ENCODE results near the gene PCDHGC5.

The PCDHGC5 gene
- 0 to 0.11 (median 0) reads per million in 3 experiments for total RNA-seq

DNA sequence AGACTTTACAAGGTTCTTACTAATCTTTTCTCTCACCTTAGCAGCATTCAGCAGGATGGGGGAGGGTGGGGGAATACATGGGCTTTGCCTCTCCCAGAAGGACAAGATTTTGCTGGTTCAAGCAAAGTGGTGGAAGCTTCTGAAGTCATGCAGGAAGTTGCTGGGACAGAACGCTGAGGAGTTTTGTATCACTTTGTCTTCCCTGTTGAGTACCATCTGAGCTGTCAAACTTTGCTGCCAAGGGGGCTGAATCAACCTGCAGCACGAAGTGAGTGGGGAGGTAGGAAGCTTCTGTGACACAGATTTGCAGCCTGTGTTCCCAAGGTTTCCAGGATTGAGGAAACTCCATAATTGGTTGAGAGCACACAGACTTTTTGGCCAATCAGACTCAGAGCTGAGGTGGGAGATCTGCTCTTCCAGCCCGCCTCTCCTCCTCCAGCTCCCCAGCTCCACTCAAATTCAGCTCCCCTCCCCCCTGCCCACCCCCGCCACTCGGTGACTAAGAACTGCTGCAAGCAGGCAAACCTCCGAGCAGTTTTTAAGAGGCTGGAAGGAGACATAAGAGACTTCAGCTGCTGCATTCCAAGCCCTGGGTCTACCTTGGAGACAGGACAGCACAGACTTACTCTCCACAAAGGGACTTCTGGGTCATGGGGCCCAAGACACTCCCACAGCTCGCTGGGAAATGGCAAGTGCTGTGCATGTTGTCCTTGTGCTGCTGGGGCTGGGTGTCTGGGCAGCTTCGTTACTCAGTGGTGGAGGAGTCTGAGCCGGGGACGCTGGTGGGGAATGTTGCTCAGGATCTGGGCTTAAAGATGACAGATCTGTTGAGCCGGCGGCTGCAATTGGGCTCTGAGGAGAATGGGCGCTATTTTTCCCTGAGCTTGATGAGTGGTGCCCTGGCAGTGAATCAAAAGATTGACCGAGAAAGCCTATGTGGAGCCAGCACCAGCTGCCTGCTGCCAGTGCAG lies at the start of gene PCDHGC5:
Gene PCDHGC5 (plus strand): TSS at position 491 of the 971 bp plus-strand sequence. CDS start 160 bp downstream, at position 651.
- no peak for DNase-seq

GRCh38 chr5:141439411-141440141 lies 49.3 kb upstream of the PCDHGC5 start:
- no peak for DNase-seq

- DNase-seq = no peak
These were observed 48.5 kb upstream of the PCDHGC5 start for GRCh38 chr5:141440341-141440740.

DNA sequence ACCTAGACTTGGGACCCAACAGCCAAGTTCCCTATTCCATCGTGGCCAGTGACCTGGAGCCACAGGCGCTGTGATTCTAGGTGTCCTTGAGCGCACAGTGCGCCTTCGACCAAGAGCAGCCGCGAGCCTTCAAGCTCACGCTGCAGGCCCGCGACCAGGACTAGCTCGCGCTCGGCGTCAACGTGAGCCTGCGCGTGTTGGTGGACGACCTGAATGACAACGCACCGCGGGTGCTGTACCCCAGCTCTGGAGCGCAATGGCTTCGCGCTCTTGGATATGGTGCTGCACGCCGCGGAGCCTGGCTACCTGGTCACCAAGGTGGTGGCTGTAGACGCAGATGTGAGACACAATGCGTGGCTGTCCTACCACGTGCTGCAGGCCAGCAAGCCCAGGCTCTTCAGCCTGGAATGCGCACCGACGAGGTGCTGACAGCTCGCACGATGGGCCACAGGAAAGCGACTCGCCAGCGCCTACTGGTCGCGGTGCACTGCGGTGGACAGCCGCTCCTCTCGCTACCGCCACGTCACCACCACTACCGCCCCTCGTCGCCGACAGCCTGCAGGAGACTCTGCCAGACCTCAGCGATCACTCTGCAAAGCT lies 47.2 kb upstream of the PCDHGC5 start:
- DNase-seq = no peak

DNA sequence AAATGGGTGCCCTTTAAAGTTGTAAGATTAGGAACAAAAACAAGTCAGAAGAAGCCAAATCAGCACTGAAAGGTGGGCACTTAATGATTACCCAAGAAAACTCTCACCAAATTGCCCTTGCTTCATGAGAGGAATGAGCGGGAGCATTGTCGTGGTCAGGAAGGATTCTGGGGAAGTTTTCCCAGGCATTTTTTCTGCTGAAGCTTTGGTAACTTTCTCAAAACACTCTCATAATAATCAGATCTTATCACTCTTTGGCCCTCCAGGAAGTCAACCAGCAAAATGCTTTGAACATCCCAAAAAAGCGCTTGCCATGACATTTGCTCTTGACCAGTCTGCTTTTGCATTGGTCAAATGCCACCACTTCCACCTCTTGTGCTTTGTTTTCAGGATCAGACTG lies 23.5 kb upstream of the PCDHGC5 start:
- DNase-seq = no peak

DNA sequence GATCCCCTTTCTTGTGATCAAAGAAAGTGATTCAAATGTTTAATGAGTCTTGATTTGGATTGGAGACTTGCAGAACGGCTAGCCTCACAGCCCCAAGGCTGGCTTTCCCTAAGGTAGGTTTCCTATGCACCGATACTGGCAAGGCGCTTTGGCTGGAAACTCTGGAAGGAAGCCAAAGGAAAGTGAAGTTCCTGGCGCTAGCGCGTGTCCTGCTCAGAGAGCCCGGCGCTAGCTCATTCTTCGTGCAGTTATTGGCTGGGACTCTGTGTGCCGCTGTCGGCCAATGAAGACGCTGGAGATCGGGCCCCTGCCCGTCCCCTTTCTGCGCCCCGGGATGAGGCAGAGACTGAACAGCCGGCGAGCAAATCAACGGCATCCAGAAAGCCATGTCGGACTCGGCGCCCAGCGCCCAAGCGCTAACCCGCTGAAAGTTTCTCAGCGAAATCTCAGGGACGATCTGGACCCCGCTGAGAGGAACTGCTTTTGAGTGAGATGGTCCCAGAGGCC lies 13.2 kb upstream of the PCDHGC5 start, which contains the start of gene PCDHGC3:
Gene PCDHGC3 (plus strand): TSS at position 342 of the 507 bp plus-strand sequence. CDS start 151 bp downstream, at position 493.
- DNase-seq = no peak

GRCh38 chr5:141476132-141476911 lies 12.6 kb upstream of the PCDHGC5 start:
- no peak for DNase-seq

- no peak for DNase-seq
These were observed 11.8 kb upstream of the PCDHGC5 start for GRCh38 chr5:141477044-141477575.

GRCh38 chr5:141477815-141478214 lies 11.1 kb upstream of the PCDHGC5 start:
- DNase-seq = no peak

- no peak for DNase-seq
These were observed 10.4 kb upstream of the PCDHGC5 start for GRCh38 chr5:141478321-141478945.

DNA sequence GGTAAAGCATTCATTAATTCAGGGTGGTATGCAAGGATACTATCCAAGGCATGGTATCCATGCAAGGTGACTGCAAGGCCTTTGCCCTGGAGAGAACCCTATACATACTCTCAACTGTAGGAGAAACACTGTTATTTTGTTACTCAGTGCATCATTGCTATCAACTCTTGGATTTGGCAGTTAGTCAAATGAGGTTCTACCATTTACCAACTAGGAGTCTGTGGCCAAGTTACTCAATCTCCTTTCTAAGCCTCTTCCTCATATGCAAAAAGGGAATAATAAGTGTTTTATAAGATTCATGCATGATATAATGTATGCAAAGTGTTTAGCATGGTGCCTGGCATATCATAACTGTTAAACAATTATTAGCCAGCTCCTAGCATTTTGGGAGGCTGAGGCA lies 9.1 kb upstream of the PCDHGC5 start:
- no peak for DNase-seq

DNA sequence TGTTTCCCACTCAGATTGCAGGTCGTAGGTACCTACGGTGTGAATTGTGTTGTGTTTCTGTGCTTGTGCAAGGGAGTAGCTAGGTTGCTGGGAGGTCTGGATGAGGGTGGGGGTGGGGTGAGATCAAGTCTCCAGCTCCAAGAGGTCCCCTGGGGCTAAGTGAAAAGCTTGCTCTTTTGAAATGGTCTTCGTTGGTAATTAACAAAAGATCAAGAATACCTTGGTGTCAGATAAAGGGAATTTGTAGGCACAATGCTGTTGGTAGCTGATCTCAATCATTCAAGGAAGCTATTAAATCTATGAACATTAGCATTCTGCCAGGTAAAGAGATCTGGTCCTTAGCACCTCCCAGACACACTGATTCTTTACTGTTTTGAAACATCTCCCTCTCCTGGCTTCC lies 5.0 kb upstream of the PCDHGC5 start:
- no peak for DNase-seq

- no peak for DNase-seq
These were observed 4.6 kb upstream of the PCDHGC5 start for GRCh38 chr5:141484310-141484640.

GRCh38 chr5:141484641-141485311 lies 4.1 kb upstream of the PCDHGC5 start, which contains the start of gene PCDHGC4:
PCDHGC4 (plus strand) TSS chr5:141485030; CDS start chr5:141485174, 144 bp downstream.
- DNase-seq = no peak

DNA sequence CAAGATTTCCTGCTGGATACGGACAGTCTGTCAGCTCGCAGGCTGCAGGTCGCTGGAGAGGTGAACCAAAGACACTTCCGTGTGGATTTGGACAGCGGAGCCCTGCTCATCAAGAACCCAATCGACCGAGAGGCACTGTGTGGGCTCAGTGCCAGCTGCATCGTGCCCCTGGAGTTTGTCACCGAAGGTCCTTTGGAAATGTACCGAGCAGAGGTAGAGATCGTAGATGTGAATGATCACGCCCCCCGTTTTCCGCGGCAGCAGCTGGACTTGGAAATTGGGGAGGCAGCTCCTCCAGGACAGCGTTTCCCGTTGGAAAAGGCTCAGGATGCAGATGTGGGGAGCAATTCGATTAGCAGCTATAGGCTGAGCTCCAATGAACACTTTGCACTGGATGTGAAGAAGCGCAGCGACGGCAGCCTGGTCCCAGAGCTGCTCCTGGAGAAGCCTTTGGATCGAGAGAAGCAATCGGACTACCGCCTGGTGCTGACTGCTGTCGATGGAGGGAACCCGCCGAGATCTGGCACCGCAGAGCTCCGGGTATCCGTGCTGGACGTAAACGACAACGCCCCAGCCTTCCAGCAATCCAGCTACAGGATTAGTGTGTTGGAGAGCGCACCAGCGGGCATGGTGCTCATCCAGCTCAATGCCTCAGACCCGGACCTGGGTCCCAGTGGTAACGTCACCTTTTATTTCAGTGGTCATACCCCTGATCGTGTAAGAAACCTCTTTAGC lies 3.4 kb upstream of the PCDHGC5 start:
- no peak for DNase-seq

DNA sequence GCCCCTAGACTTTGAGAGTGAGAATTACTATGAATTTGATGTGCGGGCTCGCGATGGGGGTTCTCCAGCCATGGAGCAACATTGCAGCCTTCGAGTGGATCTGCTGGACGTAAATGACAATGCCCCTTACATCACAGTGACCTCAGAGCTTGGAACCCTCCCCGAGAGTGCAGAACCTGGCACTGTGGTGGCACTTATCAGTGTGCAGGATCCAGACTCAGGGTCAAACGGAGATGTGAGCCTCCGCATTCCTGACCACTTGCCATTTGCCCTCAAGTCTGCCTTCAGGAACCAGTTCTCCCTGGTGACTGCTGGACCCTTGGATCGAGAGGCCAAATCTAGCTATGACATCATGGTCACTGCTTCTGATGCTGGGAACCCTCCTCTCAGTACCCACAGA lies 2.8 kb upstream of the PCDHGC5 start:
- no peak for DNase-seq

DNA sequence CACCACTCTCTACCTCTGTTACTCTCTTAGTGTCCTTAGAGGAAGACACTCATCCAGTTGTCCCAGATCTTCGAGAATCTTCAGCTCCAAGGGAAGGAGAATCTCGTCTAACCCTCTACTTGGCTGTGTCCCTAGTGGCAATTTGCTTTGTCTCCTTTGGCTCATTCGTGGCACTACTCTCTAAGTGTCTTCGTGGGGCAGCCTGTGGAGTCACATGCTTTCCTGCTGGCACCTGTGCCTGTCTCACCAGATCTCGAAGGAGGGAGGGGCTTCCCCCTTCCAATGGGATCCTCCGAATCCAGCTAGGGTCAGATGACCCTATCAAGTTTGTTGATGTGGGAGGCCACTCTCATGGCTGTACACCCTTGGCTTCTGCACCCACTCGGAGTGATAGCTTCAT lies 1.8 kb upstream of the PCDHGC5 start:
- no peak for DNase-seq

DNA sequence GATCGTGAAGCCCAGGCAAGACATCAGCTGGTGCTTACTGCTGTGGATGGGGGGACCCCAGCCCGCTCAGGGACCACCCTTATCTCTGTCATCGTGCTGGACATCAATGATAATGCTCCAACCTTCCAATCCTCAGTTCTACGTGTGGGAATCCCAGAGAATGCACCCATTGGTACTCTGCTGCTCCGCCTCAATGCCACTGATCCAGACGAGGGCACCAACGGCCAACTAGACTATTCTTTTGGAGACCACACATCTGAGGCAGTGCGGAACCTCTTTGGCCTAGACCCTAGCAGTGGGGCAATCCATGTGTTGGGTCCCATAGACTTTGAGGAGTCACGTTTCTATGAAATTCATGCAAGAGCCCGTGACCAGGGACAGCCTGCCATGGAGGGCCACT lies 960 bp downstream of the PCDHGC5 start:
- DNase-seq = no peak

GRCh38 chr5:141490271-141490670 lies 1.4 kb downstream of the PCDHGC5 start:
- no peak for DNase-seq

GRCh38 chr5:141490771-141491170 lies 1.9 kb downstream of the PCDHGC5 start:
- no peak for DNase-seq
